ENCODE data around the gene PSMG4.

Gene PSMG4

GRCh38 chr6:3252369-3252768, 6.4 kb upstream of the PSMG4 start:
- no peak for DNase-seq

GRCh38 chr6:3252861-3253596, 5.7 kb upstream of the PSMG4 start:
- peak; percentile 12 for DNase-seq

GRCh38 chr6:3253597-3253961, 5.2 kb upstream of the PSMG4 start:
- no peak for DNase-seq

GRCh38 chr6:3258201-3258600, 546 bp upstream of the PSMG4 start:
- DNase-seq, result no peak

- DNase-seq, result peak; percentile 36
These were observed 778 bp downstream of the PSMG4 start for GRCh38 chr6:3259491-3259958.

GRCh38 chr6:3260296-3260695, 1.5 kb downstream of the PSMG4 start:
- no peak for DNase-seq

GRCh38 chr6:3260772-3261517, 2.2 kb downstream of the PSMG4 start:
- DNase-seq, result no peak

GRCh38 chr6:3261518-3261820, 2.7 kb downstream of the PSMG4 start:
- no peak for DNase-seq

GRCh38 chr6:3261921-3262320, 3.2 kb downstream of the PSMG4 start:
- no peak for DNase-seq

- DNase-seq, result no peak
These were observed 4.3 kb downstream of the PSMG4 start for GRCh38 chr6:3263096-3263495.

- no peak for DNase-seq
These were observed 5.6 kb downstream of the PSMG4 start for GRCh38 chr6:3264356-3264755.

- DNase-seq, result no peak
These were observed 6.9 kb downstream of the PSMG4 start for GRCh38 chr6:3265671-3266070.

GRCh38 chr6:3266170-3266569, 7.4 kb downstream of the PSMG4 start:
- DNase-seq, result no peak

- no peak for DNase-seq
These were observed 8.4 kb downstream of the PSMG4 start for GRCh38 chr6:3267162-3267561.

GRCh38 chr6:3268680-3269079, 9.9 kb downstream of the PSMG4 start:
- DNase-seq, result no peak

GRCh38 chr6:3269281-3269975, 10.7 kb downstream of the PSMG4 start:
- DNase-seq, result no peak

- DNase-seq, result no peak
These were observed 11.5 kb downstream of the PSMG4 start for GRCh38 chr6:3270258-3270657.

GRCh38 chr6:3271756-3272155, 13.0 kb downstream of the PSMG4 start:
- no peak for DNase-seq

- no peak for DNase-seq
These were observed 14.3 kb downstream of the PSMG4 start for GRCh38 chr6:3272911-3273547.

- no peak for DNase-seq
These were observed 15.2 kb downstream of the PSMG4 start for GRCh38 chr6:3273707-3274521.

- no peak for DNase-seq
These were observed 17.7 kb downstream of the PSMG4 start for GRCh38 chr6:3276174-3277167.
